PC-3 (cell line): Measurements from ENCODE around the gene DGCR2. TPM values are rescaled to one million over a fixed set of nuclear protein-coding genes. Genes with fewer than 3 reads are reported as not detected.
"Not testable (repeated sequence)": the region's sequence is repeated elsewhere in the genome, so short reads cannot be mapped to it uniquely, and the experiment has no call there.

Experiments
- ATAC-seq: fragments of 200-7000 bp; cut with Tn5 transposase; 2 replicates; pipeline ENCODE4 v1.9.1; 2020; ENCODE audit warnings: mild to moderate bottlenecking, moderate library complexity
- BruUV-seq: library from RNA; stranded (reverse); fragments of 400-500 nt; replicated peaks from 2 replicates; lab custom pipeline; 2021; lab: Mats Ljungman, UMichigan
- CTCF ChIA-PET: fragments of 300-600 bp; sonication (Branson Sonifier 250); formaldehyde crosslinking; loops from one replicate; lab custom pipeline; 2022; ENCODE audit warnings: antibody characterized with exemption; lab: Charles Lee
- POLR2A ChIA-PET: fragments of 300-600 bp; sonication (Branson Sonifier 250); formaldehyde crosslinking; loops from one replicate; lab custom pipeline; 2022; ENCODE audit warnings: antibody characterized with exemption; ENCODE audit not compliant: unreplicated experiment; lab: Charles Lee
- DNase-seq: peaks from one replicate; pipeline ENCODE4 v3.0.0-alpha.2; 2015
- H2AFZ ChIP-seq: fragments of 300-600 bp; sonication (generic); 2 replicates; pipeline ENCODE4 v1.6.0; 2016; ENCODE audit warnings: antibody characterized with exemption, low read length
- H3F3A ChIP-seq: fragments of 300-600 bp; sonication (generic); one replicate; pipeline ENCODE4 v1.6.0; 2017; ENCODE audit warnings: antibody characterized with exemption, low read length, control low read depth, mild to moderate bottlenecking; ENCODE audit not compliant: unreplicated experiment
- H3K27ac ChIP-seq: fragments of 300-600 bp; sonication (generic); 2 replicates; pipeline ENCODE4 v1.5.1; 2016; ENCODE audit warnings: mild to moderate bottlenecking, low read length
- H3K27me3 ChIP-seq: fragments of 300-600 bp; sonication (generic); 2 replicates; pipeline ENCODE4 v1.6.1; 2016; ENCODE audit warnings: low read length, mixed read lengths
- H3K36me3 ChIP-seq: fragments of 300-600 bp; sonication (generic); 2 replicates; pipeline ENCODE4 v1.6.1; 2016; ENCODE audit warnings: low read depth, mixed run types, low read length, mixed read lengths
- H3K4me1 ChIP-seq: fragments of 300-600 bp; sonication (generic); 2 replicates; pipeline ENCODE4 v1.5.1; 2016; ENCODE audit warnings: low read length; ENCODE audit not compliant: insufficient read depth
- H3K4me2 ChIP-seq: fragments of 300-600 bp; sonication (generic); 2 replicates; pipeline ENCODE4 v1.6.0; 2016; ENCODE audit warnings: low read length
- H3K4me3 ChIP-seq: fragments of 300-600 bp; sonication (generic); 2 replicates; pipeline ENCODE4 v1.5.1; 2016; ENCODE audit warnings: mild to moderate bottlenecking, low read length, mixed read lengths
- H3K79me2 ChIP-seq: fragments of 300-600 bp; sonication (generic); 2 replicates; pipeline ENCODE4 v1.6.1; 2017; ENCODE audit warnings: low read length, mixed read lengths
- H3K9ac ChIP-seq: fragments of 300-600 bp; sonication (generic); 2 replicates; pipeline ENCODE4 v1.6.0; 2016; ENCODE audit warnings: mild to moderate bottlenecking, low read length
- H3K9me2 ChIP-seq: fragments of 300-600 bp; sonication (generic); replicated peaks from 2 replicates; pipeline ENCODE4 v1.6.1; 2016; ENCODE audit warnings: mixed run types, low read length, mixed read lengths
- H3K9me3 ChIP-seq: fragments of 300-600 bp; sonication (generic); 2 replicates; pipeline ENCODE4 v1.6.1; 2016; ENCODE audit warnings: low read length, mixed read lengths
- H4K20me1 ChIP-seq: fragments of 300-600 bp; sonication (generic); 2 replicates; pipeline ENCODE4 v1.6.1; 2016; ENCODE audit warnings: low read length, mixed read lengths
- EZH2 ChIP-seq: fragments of 300-600 bp; sonication (generic); IDR thresholded peaks from one replicate; pipeline ENCODE4 v1.6.1; 2017; ENCODE audit warnings: antibody characterized with exemption, mild to moderate bottlenecking, low read length; ENCODE audit not compliant: unreplicated experiment
- EZH2phosphoT487 ChIP-seq: fragments of 300-600 bp; sonication (generic); IDR thresholded peaks from 2 replicates; pipeline ENCODE4 v1.6.1; 2018; ENCODE audit warnings: mild to moderate bottlenecking, antibody characterized with exemption, low read length, borderline replicate concordance
- intact Hi-C: fragments of 100-400 bp; cut with micrococcal nuclease; formaldehyde crosslinking; loops from 2 replicates; pipeline ENCODE4 v1.9.0; 2023
- total RNA-seq: library from RNA; depleted of rRNA; stranded (reverse); fragments of >200 nt; gene quantifications from 2 replicates; pipeline ENCODE4 v1.2.3, GENCODE V29; 2014
- TF ChIP-seq, protein P1 (sequence below): fragments of 300-600 bp; sonication (generic); conservative IDR thresholded peaks from 2 replicates; pipeline ENCODE4 v1.5.1; 2017; ENCODE audit warnings: antibody characterized with exemption, low read depth, mild to moderate bottlenecking, low read length

The DGCR2 gene
- total RNA-seq, 1 experiment from 2014 or later: 36.1 TPM

DNA sequence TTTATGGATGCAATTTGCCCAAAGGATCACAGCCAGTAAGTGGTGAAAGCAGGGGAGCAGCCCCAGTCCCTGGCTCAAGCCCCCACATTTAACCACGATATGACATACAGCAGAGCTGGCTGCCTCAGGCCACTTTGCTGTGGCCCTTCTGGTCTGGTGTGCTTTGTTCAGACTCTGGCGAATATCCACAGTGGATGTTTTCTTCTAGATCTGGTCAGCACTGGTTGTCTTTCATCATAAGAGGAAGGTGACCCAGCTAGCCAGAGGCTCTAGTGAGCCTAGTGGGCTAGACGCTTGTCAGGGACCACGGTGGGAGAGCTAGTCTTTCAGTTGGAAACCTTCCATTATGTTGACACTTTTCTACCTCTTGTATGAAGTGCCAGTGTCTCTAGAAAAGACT, 42.5 kb downstream of the DGCR2 start:
- H3K4me1 ChIP-seq: no peaks in the 10 kb centered on the region
- no peaks in the 10 kb centered on the region for H4K20me1 ChIP-seq
- ChIA-PET CTCF (no interaction called here), POLR2A (no interaction called here)
- H3K9me2 ChIP-seq: no peaks in the 10 kb centered on the region
- H3K27ac ChIP-seq: no peak overlapping the region
- no peaks in the 10 kb centered on the region for H3K79me2 ChIP-seq
- DNase-seq (no peak), ATAC-seq (no peak)
- H3F3A ChIP-seq: no peaks in the 10 kb centered on the region
- no peak overlapping the region for H3K4me3 ChIP-seq
- TF ChIP-seq, protein P1, sequence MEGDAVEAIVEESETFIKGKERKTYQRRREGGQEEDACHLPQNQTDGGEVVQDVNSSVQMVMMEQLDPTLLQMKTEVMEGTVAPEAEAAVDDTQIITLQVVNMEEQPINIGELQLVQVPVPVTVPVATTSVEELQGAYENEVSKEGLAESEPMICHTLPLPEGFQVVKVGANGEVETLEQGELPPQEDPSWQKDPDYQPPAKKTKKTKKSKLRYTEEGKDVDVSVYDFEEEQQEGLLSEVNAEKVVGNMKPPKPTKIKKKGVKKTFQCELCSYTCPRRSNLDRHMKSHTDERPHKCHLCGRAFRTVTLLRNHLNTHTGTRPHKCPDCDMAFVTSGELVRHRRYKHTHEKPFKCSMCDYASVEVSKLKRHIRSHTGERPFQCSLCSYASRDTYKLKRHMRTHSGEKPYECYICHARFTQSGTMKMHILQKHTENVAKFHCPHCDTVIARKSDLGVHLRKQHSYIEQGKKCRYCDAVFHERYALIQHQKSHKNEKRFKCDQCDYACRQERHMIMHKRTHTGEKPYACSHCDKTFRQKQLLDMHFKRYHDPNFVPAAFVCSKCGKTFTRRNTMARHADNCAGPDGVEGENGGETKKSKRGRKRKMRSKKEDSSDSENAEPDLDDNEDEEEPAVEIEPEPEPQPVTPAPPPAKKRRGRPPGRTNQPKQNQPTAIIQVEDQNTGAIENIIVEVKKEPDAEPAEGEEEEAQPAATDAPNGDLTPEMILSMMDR: no peak
- TF ChIP-seq EZH2 (no peak), EZH2phosphoT487 (no peak)
- no peak overlapping the region for H2AFZ ChIP-seq
- H3K4me2 ChIP-seq: no peak overlapping the region
- no TSS peak for BruUV-seq
- H3K27me3 ChIP-seq: no peaks in the 10 kb centered on the region
- intact Hi-C loops: no loop called here
- no peaks in the 10 kb centered on the region for H3K36me3 ChIP-seq
- no peak overlapping the region for H3K9ac ChIP-seq
- no peaks in the 10 kb centered on the region for H3K9me3 ChIP-seq

DNA sequence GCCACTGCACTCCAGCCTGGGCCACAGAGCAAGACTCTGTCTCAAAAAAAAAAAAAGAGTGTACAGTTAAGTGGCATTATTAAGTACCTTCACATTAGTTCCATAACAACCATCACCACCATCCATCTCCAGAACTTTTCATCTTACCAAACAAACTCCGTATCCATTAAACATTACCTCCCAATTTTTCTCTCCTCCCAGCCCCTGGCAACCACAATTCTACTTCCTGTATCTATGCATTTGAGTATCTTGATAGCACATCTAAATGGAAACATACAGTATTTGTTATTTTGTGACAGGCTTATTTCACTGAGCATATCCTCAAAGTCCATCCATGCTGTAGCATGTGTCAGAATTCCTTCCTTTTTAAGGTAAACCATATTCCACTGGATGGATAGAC, 46.8 kb downstream of the DGCR2 start:
- no TSS peak for BruUV-seq
- Histone ChIP-seq H3K36me3 (peaks cover 3% of the 10 kb centered on the region; the same call in 1 of the 2 replicates), H3K4me2 (no peak overlapping the region), H3K27ac (no peak overlapping the region), H3K79me2 (no peaks in the 10 kb centered on the region), H3K4me1 (no peaks in the 10 kb centered on the region), H3K27me3 (no peaks in the 10 kb centered on the region), H3K9me2 (no peaks in the 10 kb centered on the region), H3F3A (no peaks in the 10 kb centered on the region), H3K9me3 (no peaks in the 10 kb centered on the region), H2AFZ (no peak overlapping the region), H4K20me1 (no peaks in the 10 kb centered on the region), H3K9ac (no peak overlapping the region), H3K4me3 (no peak overlapping the region)
- intact Hi-C loops: no loop called here
- ATAC-seq (no peak), DNase-seq (no peak)
- CTCF ChIA-PET: no interaction called here
- TF ChIP-seq, protein P1: no peak
- TF ChIP-seq EZH2 (no peak), EZH2phosphoT487 (no peak)
- POLR2A ChIA-PET: no interaction called here

DNA sequence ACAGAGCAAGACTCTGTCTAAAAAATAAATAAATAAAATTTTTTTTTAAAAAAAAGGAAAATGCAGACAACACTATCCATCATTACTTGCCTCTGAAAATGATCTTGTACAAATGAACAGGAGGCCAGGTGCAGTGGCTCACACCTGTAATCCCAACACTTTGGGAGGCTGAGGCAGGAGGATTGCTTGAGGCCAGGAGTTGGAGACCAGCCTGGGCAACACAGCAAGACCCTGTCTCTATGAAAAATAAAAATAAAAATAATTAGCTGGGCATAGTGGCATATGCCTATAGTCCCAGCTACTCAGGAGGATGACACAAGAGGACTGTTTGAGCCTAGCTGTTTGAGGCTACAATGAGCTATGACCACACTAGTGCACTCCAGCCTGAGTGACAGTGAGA, 49.4 kb downstream of the DGCR2 start:
- H2AFZ ChIP-seq, H3K9ac ChIP-seq, H3K27me3 ChIP-seq, POLR2A ChIA-PET, H3K36me3 ChIP-seq, H3K4me1 ChIP-seq, H3K79me2 ChIP-seq, ATAC-seq, H3K4me3 ChIP-seq, H4K20me1 ChIP-seq, H3K4me2 ChIP-seq, CTCF ChIA-PET, H3K9me2 ChIP-seq, intact Hi-C loops, H3K9me3 ChIP-seq, BruUV-seq, DNase-seq, H3K27ac ChIP-seq, H3F3A ChIP-seq: not testable (repeated sequence)
